ENCODE data around the gene FKBP14. TPM values are rescaled to one million over a fixed set of nuclear protein-coding genes. Genes with fewer than 3 reads are reported as not detected.

Gene FKBP14
- total RNA-seq, 1 donor from 2014 or later, result 7.3 TPM

GRCh38 chr7:30034501-30034900 is 8.0 kb upstream of the FKBP14 start:
- peaks cover 0 to 9% of the 10 kb centered on the region in 2 donors for H3K4me1 ChIP-seq
- no peak overlapping the region for H3K4me3 ChIP-seq
- intact Hi-C loops (cut with DNase I), result loop anchor here (5.0 kb wide), 1 partner anchor 222 kb away; no protein-coding TSS in a partner anchor

GRCh38 chr7:30032310-30033125 is 6.0 kb upstream of the FKBP14 start:
- TF ChIP-seq CTCF (IDR thresholded peaks at IDR 0.05), result no peak
- H3K27ac ChIP-seq, result no peak overlapping the region
- DNase-seq (ENCODE audit: low spot score in 2 of 2), result no peak
- H3K9me3 ChIP-seq, result no peaks in the 10 kb centered on the region
- no peak overlapping the region for H3K4me3 ChIP-seq
- intact Hi-C loops (cut with DNase I), result loop anchor here (5.0 kb wide), 1 partner anchor 220 kb away; no protein-coding TSS in a partner anchor
- H3K36me3 ChIP-seq, result no peaks in the 10 kb centered on the region
- H3K27me3 ChIP-seq, result no peaks in the 10 kb centered on the region
- peaks cover 0 to 17% of the 10 kb centered on the region in 2 donors for H3K4me1 ChIP-seq

More at GRCh38 chr7:30034501-30034900, 8.0 kb upstream of the FKBP14 start:
- Histone ChIP-seq H3K9me3 (no peaks in the 10 kb centered on the region), H3K27ac (no peak overlapping the region), H3K36me3 (no peaks in the 10 kb centered on the region), H3K27me3 (no peaks in the 10 kb centered on the region)
- no peak for DNase-seq (ENCODE audit: low spot score in 2 of 2)
- no peak for TF ChIP-seq CTCF (IDR thresholded peaks at IDR 0.05)

GRCh38 chr7:30029696-30030095 is 3.2 kb upstream of the FKBP14 start:
- TF ChIP-seq CTCF (IDR thresholded peaks at IDR 0.05), result no peak
- H3K4me1 ChIP-seq, result peaks cover 0 to 23% of the 10 kb centered on the region in 2 donors
- H3K4me3 ChIP-seq, result peak overlapping the region; percentile 96 to 97
- no peak for DNase-seq (ENCODE audit: low spot score in 2 of 2)
- no peaks in the 10 kb centered on the region for H3K27me3 ChIP-seq
- no peaks in the 10 kb centered on the region for H3K36me3 ChIP-seq
- intact Hi-C loops (cut with DNase I), result loop anchor here (2.0 to 10.0 kb wide), 6 partner anchors 31 to 755 kb away; partner anchors contain the start of genes GGCT and MTURN
- H3K27ac ChIP-seq, result peak overlapping the region in 1 of 2 donors; percentile 96
- H3K9me3 ChIP-seq, result no peaks in the 10 kb centered on the region

- peak overlapping the region; percentile 96 to 97 for H3K4me3 ChIP-seq
- no peaks in the 10 kb centered on the region for H3K9me3 ChIP-seq
- no peak for TF ChIP-seq CTCF (IDR thresholded peaks at IDR 0.05)
- no peaks in the 10 kb centered on the region for H3K27me3 ChIP-seq
- intact Hi-C loops (cut with DNase I), result loop anchor here (1.0 to 10.0 kb wide), 8 partner anchors 32 to 756 kb away; partner anchors contain the start of genes GGCT and MTURN
- peaks cover 0 to 25% of the 10 kb centered on the region in 2 donors for H3K4me1 ChIP-seq
- H3K27ac ChIP-seq, result peak overlapping the region; percentile 91 to 96
- H3K36me3 ChIP-seq, result no peaks in the 10 kb centered on the region
- DNase-seq (ENCODE audit: low spot score in 2 of 2), result no peak
Measured at GRCh38 chr7:30028749-30029635, 2.5 kb upstream of the FKBP14 start.

- H3K4me3 ChIP-seq, result peak within 1 kb of the TSS; percentile 96 to 97
- no peaks in the 10 kb centered on the region for H3K27me3 ChIP-seq
- no peak for TF ChIP-seq CTCF (IDR thresholded peaks at IDR 0.05)
- intact Hi-C loops (cut with DNase I), result loop anchor here (1.0 to 10.0 kb wide), 8 partner anchors 33 to 757 kb away; partner anchors contain the start of genes GGCT and MTURN
- H3K4me1 ChIP-seq, result peaks cover 0 to 25% of the 10 kb centered on the region in 2 donors
- H3K27ac ChIP-seq, result peak within 1 kb of the TSS; percentile 91 to 96
- peak; percentile 50 to 91 for DNase-seq (ENCODE audit: low spot score in 2 of 2)
- H3K36me3 ChIP-seq, result no peaks in the 10 kb centered on the region
- H3K9me3 ChIP-seq, result no peaks in the 10 kb centered on the region
Measured at GRCh38 chr7:30028216-30028748, 1.8 kb upstream of the FKBP14 start, which contains the start of gene PLEKHA8. TSS of gene PLEKHA8 (plus strand) at chr7:30028412. CDS start at chr7:30028763, 351 bp downstream.
